Esophagus muscularis mucosa (tissue), 3 donors: Measurements from ENCODE around the gene RHOU.

Experiments used
- POLR2A ChIP-seq: fragments of 450-650 bp; IDR thresholded peaks from one replicate; pipeline ENCODE4 v1.6.1; 2017; ENCODE audit warnings: antibody characterized with exemption, moderate library complexity, mild to moderate bottlenecking, low read depth
- POLR2AphosphoS5 ChIP-seq, 2 donors: sonication (generic); formaldehyde crosslinking; IDR thresholded peaks; one replicate each; pipeline ENCODE4 v1.6.1; 2017; ENCODE audit warnings: antibody characterized with exemption in 2 of 2
- TF ChIP-seq, protein P1 (sequence below), 3 experiments: fragments of 200-600 bp in 2 of 3; fragments of 450-650 bp in 1 of 3; sonication (generic) in 2 of 3; IDR thresholded peaks; one replicate each; pipeline ENCODE4 v1.5.1; 2017 to 2019; ENCODE audit warnings: antibody characterized with exemption in 3 of 3, mild to moderate bottlenecking in 2 of 3, moderate library complexity in 1 of 3

DNA sequence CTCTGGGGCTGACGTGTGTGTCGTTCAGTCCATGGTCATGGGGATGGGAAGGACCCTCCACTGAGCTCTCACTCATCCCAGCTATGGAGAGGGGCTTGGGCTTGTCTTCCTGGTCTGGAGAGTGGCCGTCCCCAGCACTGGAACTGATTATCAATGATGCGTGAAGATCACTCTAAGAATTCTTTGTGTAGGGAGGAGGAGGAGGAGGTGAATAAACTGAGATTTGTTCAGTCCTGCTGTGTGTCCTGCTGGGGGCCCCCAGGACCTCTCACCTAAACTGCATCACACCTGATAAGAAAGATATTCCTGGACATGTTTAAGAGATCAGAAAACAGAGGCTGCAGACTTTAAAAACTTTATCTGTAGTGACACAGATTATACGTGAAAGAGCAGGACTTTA lies 21.2 kb downstream of the RHOU start:
- TF ChIP-seq, protein P1, sequence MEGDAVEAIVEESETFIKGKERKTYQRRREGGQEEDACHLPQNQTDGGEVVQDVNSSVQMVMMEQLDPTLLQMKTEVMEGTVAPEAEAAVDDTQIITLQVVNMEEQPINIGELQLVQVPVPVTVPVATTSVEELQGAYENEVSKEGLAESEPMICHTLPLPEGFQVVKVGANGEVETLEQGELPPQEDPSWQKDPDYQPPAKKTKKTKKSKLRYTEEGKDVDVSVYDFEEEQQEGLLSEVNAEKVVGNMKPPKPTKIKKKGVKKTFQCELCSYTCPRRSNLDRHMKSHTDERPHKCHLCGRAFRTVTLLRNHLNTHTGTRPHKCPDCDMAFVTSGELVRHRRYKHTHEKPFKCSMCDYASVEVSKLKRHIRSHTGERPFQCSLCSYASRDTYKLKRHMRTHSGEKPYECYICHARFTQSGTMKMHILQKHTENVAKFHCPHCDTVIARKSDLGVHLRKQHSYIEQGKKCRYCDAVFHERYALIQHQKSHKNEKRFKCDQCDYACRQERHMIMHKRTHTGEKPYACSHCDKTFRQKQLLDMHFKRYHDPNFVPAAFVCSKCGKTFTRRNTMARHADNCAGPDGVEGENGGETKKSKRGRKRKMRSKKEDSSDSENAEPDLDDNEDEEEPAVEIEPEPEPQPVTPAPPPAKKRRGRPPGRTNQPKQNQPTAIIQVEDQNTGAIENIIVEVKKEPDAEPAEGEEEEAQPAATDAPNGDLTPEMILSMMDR (IDR thresholded peaks at IDR 0.05), result no peak
- TF ChIP-seq POLR2AphosphoS5 (IDR thresholded peaks at IDR 0.05), result no peak
- no peak for TF ChIP-seq POLR2A
